Heart left ventricle (tissue), 16 donors: ENCODE measurements around the gene SMPD2. TPM values are rescaled to one million over a fixed set of nuclear protein-coding genes. Genes with fewer than 3 reads are reported as not detected.

Source experiments
- ATAC-seq, 4 donors: fragments of 200-7000 bp; cut with Tn5 transposase; one replicate each; pipeline ENCODE4 v1.9.1; 2020 to 2022; ENCODE audit warnings: moderate library complexity in 4 of 4, mild to moderate bottlenecking in 3 of 4, moderate number of reproducible peaks in 1 of 4
- DNase-seq, 5 donors: peaks; one replicate each; pipeline ENCODE4 v3.0.0-alpha.2; 2020
- H3K27ac ChIP-seq, 12 donors: fragments of 200-600 bp; sonication (generic) in 4 of 12; one replicate each; pipeline versions ENCODE4 v1.5.0 to v1.8.0; 2016 to 2022; ENCODE audit warnings: mild to moderate bottlenecking in 2 of 12
- H3K27me3 ChIP-seq, 9 donors: fragments of 200-600 bp; sonication (generic) in 2 of 9; one replicate each; pipeline versions ENCODE4 v1.5.1 to v1.8.0; 2016 to 2022; ENCODE audit warnings: mild to moderate bottlenecking in 3 of 9
- H3K36me3 ChIP-seq, 9 donors: fragments of 200-600 bp; sonication (generic) in 2 of 9; one replicate each; pipeline versions ENCODE4 v1.5.0 to v1.8.0; 2018 to 2022; ENCODE audit warnings: mild to moderate bottlenecking in 2 of 9
- H3K4me1 ChIP-seq, 12 donors: fragments of 200-600 bp; sonication (generic) in 4 of 12; one replicate each; pipeline versions ENCODE4 v1.5.0 to v1.8.0; 2016 to 2022; ENCODE audit warnings: mild to moderate bottlenecking in 3 of 12
- H3K4me3 ChIP-seq, 12 donors: fragments of 200-600 bp; sonication (generic) in 4 of 12; one replicate each; pipeline versions ENCODE4 v1.5.0 to v1.8.0; 2017 to 2022; ENCODE audit warnings: mild to moderate bottlenecking in 9 of 12, moderate library complexity in 4 of 12
- H3K9me3 ChIP-seq, 12 donors: fragments of 200-600 bp; sonication (generic) in 4 of 12; one replicate each; pipeline versions ENCODE4 v1.5.0 to v1.8.0; 2016 to 2022; ENCODE audit warnings: mild to moderate bottlenecking in 1 of 12
- CTCF ChIP-seq, 12 donors: fragments of 200-600 bp; sonication (generic) in 4 of 12; IDR thresholded peaks; one replicate each; pipeline versions ENCODE4 v1.5.0 to v1.8.0; 2018 to 2022; ENCODE audit warnings: antibody characterized with exemption in 12 of 12, mild to moderate bottlenecking in 5 of 12
- POLR2A ChIP-seq, 2 donors: fragments of 450-650 bp; IDR thresholded peaks; one replicate each; pipeline ENCODE4 v1.6.1; 2017; ENCODE audit warnings: antibody characterized with exemption in 2 of 2, mild to moderate bottlenecking in 2 of 2, moderate library complexity in 2 of 2
- WGBS, 4 donors: extraction: QIAGEN DNeasy Blood & Tissue Kit in 2 of 4; methylation state at CpG; one replicate each; pipeline versions ENCODE4 v1.1.5 to v1.1.7; 2013 to 2018; 5-methylcytosine and 5-hydroxymethylcytosine counted together
- intact Hi-C, 10 donors: fragments of 100-400 bp; cut with DNase I; formaldehyde crosslinking; loops; one replicate each; pipeline versions ENCODE4 v1.11.1 to v1.14.2; 2022
- polyA plus RNA-seq, 2 donors: library from polyadenylated mRNA; stranded (reverse); fragments of 200-250 nt; gene quantifications; one replicate each; pipeline ENCODE4 v1.2.3, GENCODE V29; 2013
- total RNA-seq, 9 donors: library from RNA; depleted of rRNA in 2 of 9; stranded (reverse); fragments of >200 nt in 2 of 9; fragmentation: NEBNext Ultra II Directional in 3 of 9; extraction: Animal tissue kit (Norgen Biotek cat#: 25700) in 3 of 9; gene quantifications; one replicate each; pipeline versions ENCODE4 v1.1.0 to v1.2.4, GENCODE V29; 2016 to 2023
- donor health status: ischemic (EF 13 %, LVEDD 7.1; RV severe dilation, severe dysfunction).
- donor health status: healthy with polysubstance abuse.
- donor health status: DM: no; HTN: yes; CAD: no.
- donor health status: DM: no; HTN: no; CAD: no.
- donor health status: ischemic (EF 25% LVEDD 6.9; RV normal size, moderate dysfunction).
- donor health status: ischemic (EF 25% LVEDD 5.7; RV mildly dilated, moderate dysfunction).
- donor health status: healthy.
- donor health status: DM: yes; HTN: yes; CAD: no.
- donor health status: ischemic (EF 35%, LVEDD 5.7; RV mildly dilated, moderate dysfunction).
- donor health status: nonischemic (EF 11% LVEDD 7.7; RV severe dilation, severe dysfunction).
- donor health status: DM: yes; HTN: yes; CAD: no.
- donor health status: PGD.
- donor health status: ischemic (EF 29% LVEDD 5.4; RV normal size, mild dysfunction).
- donor health status: nonischemic (EF 23%, LVEDD 6.1; RV moderate dilation, normal function).

The SMPD2 gene
- total and polyA plus RNA-seq, 11 donors: 2.0 to 9.6 (median 4.2) TPM

GRCh38 chr6:109420751-109421150 is 19.8 kb upstream of the SMPD2 start:
- Histone ChIP-seq H3K27ac (no peak overlapping the region), H3K4me3 (no peak overlapping the region), H3K27me3 (no peaks in the 10 kb centered on the region), H3K9me3 (no peaks in the 10 kb centered on the region), H3K36me3 (no peaks in the 10 kb centered on the region), H3K4me1 (no peaks in the 10 kb centered on the region)
- TF ChIP-seq CTCF (IDR thresholded peaks at IDR 0.05): no peak
- no peak for TF ChIP-seq POLR2A (IDR thresholded peaks at IDR 0.05)
- no peak for DNase-seq
- no peak for ATAC-seq
- 51 to 69% (median 56%) methylated on average over 1 of the region's 1 CpG for WGBS, 4 donors
- intact Hi-C loops: no loop called here

- 78 to 90% (median 84%) methylated on average over 1 of the region's 1 CpG for WGBS, 4 donors
Observed at GRCh38 chr6:109421184-109421583, 19.3 kb upstream of the SMPD2 start.

GRCh38 chr6:109424946-109425345 is 15.6 kb upstream of the SMPD2 start:
- H3K36me3 ChIP-seq: no peaks in the 10 kb centered on the region
- ATAC-seq (no peak), DNase-seq (no peak)
- no peak overlapping the region for H3K27ac ChIP-seq
- no peaks in the 10 kb centered on the region for H3K9me3 ChIP-seq
- H3K27me3 ChIP-seq: no peaks in the 10 kb centered on the region
- 81 to 93% (median 89%) methylated on average over 2 of the region's 2 CpGs for WGBS, 4 donors
- intact Hi-C loops: no loop called here
- no peak overlapping the region for H3K4me3 ChIP-seq
- TF ChIP-seq CTCF (IDR thresholded peaks at IDR 0.05) (no peak), POLR2A (IDR thresholded peaks at IDR 0.05) (no peak)
- H3K4me1 ChIP-seq: peaks cover 0 to 10% (median 5%) of the 10 kb centered on the region in 12 donors

More at GRCh38 chr6:109421184-109421583, 19.3 kb upstream of the SMPD2 start:
- Histone ChIP-seq H3K4me3 (no peak overlapping the region), H3K27me3 (no peaks in the 10 kb centered on the region), H3K4me1 (no peaks in the 10 kb centered on the region), H3K36me3 (no peaks in the 10 kb centered on the region), H3K9me3 (no peaks in the 10 kb centered on the region), H3K27ac (no peak overlapping the region)
- DNase-seq (no peak), ATAC-seq (no peak)
- TF ChIP-seq CTCF (IDR thresholded peaks at IDR 0.05): no peak
- no peak for TF ChIP-seq POLR2A (IDR thresholded peaks at IDR 0.05)
- intact Hi-C loops: no loop called here

- Histone ChIP-seq H3K9me3 (no peaks in the 10 kb centered on the region), H3K4me1 (peaks cover 0 to 10% (median 5%) of the 10 kb centered on the region in 12 donors), H3K27me3 (no peaks in the 10 kb centered on the region), H3K27ac (peak overlapping the region in 6 of 12 donors; percentile 17 to 54 (median 33)), H3K4me3 (peak overlapping the region in 3 of 12 donors; percentile 10 to 31 (median 16)), H3K36me3 (no peaks in the 10 kb centered on the region)
- peak in 1 of 5 donors; percentile 30 for DNase-seq
- peak in 2 of 4 donors; percentile 68 to 93 for ATAC-seq
- no peak for TF ChIP-seq POLR2A (IDR thresholded peaks at IDR 0.05)
- no peak for TF ChIP-seq CTCF (IDR thresholded peaks at IDR 0.05)
- intact Hi-C loops: no loop called here
- WGBS, 4 donors: 33 to 54% (median 42%) methylated on average over 7 of the region's 7 CpGs
Observed at GRCh38 chr6:109428889-109429477, 11.5 kb upstream of the SMPD2 start.
